SK-N-SH (cell line): Measurements from ENCODE around the gene AKAP6. TPM values are rescaled to one million over a fixed set of nuclear protein-coding genes. Genes with fewer than 3 reads are reported as not detected.

ENCODE experiments used
- CTCF ChIA-PET: fragments of 300-600, 350-600 bp; formaldehyde crosslinking; extraction: SDS; loops from one replicate; lab custom pipeline; 2021; lab: Yijun Ruan, JAX
- POLR2A ChIA-PET: fragments of 350-600 bp; sonication (Branson Sonifier 250); formaldehyde crosslinking; extraction: SDS; loops from one replicate; lab custom pipeline; 2020; ENCODE audit warnings: antibody characterized with exemption, inconsistent platforms; lab: Yijun Ruan, JAX
- DNase-seq: peaks from one replicate; pipeline ENCODE4 v3.0.0; 2012
- H2AFZ ChIP-seq: fragments of 200-600 bp; sonication (generic); 2 replicates; pipeline ENCODE4 v1.8.1; 2016; ENCODE audit warnings: antibody characterized with exemption, mild to moderate bottlenecking, low read depth
- H3F3A ChIP-seq: fragments of 200-600 bp; sonication (generic); replicated peaks from 2 replicates; pipeline ENCODE3; 2016; ENCODE audit warnings: antibody characterized with exemption, mild to moderate bottlenecking; ENCODE audit not compliant: insufficient read depth
- H3K27ac ChIP-seq, 2 experiments: fragments of 200-500 bp in 1 of 2; fragments of 200-600 bp in 1 of 2; sonication (Bioruptor generic) in 1 of 2; sonication (generic), shearing (Covaris generic) in 1 of 2; 2 replicates each; pipeline versions ENCODE4 v1.5.1 to v1.6.1; 2014 to 2016; ENCODE audit warnings: low read depth in 2 of 2, inconsistent platforms in 1 of 2, low read length in 1 of 2, mild to moderate bottlenecking in 1 of 2, mixed read lengths in 1 of 2
- H3K27me3 ChIP-seq: fragments of 200-600 bp; sonication (generic), shearing (Covaris generic); 2 replicates; pipeline ENCODE4 v1.6.1; 2016; ENCODE audit warnings: mixed run types; ENCODE audit not compliant: insufficient read depth
- H3K36me3 ChIP-seq, 2 experiments: fragments of 200-500 bp in 1 of 2; fragments of 200-600 bp in 1 of 2; sonication (Bioruptor generic) in 1 of 2; sonication (generic) in 1 of 2; replicated peaks in 1 of 2; 2 replicates each; pipeline versions ENCODE3 to v1.5.1; 2014 to 2016; ENCODE audit warnings: low read length in 1 of 2, mild to moderate bottlenecking in 1 of 2; ENCODE audit not compliant: insufficient read depth in 2 of 2, control insufficient read depth in 1 of 2
- H3K4me1 ChIP-seq, 2 experiments: fragments of 200-500 bp in 1 of 2; fragments of 200-600 bp in 1 of 2; sonication (Bioruptor generic) in 1 of 2; sonication (generic), shearing (Covaris generic) in 1 of 2; 2 replicates each; pipeline versions ENCODE4 v1.5.1 to v1.6.1; 2014 to 2016; ENCODE audit warnings: low read depth in 1 of 2, low read length in 1 of 2, mixed run types in 1 of 2; ENCODE audit not compliant: insufficient read depth in 2 of 2, control insufficient read depth in 1 of 2
- H3K4me2 ChIP-seq: fragments of 200-600 bp; sonication (generic), shearing (Covaris generic); 2 replicates; pipeline ENCODE4 v1.6.1; 2017; ENCODE audit warnings: mixed run types
- H3K4me3 ChIP-seq, 2 experiments: fragments of 200-500 bp in 1 of 2; fragments of 200-600 bp in 1 of 2; sonication (Bioruptor generic) in 1 of 2; sonication (generic), shearing (Covaris generic) in 1 of 2; 2 replicates each; pipeline versions ENCODE4 v1.5.1 to v1.8.1; 2014 to 2016; ENCODE audit warnings: low read depth in 2 of 2, inconsistent platforms in 1 of 2, low read length in 1 of 2, mild to moderate bottlenecking in 1 of 2, mixed read lengths in 1 of 2, moderate library complexity in 1 of 2
- H3K79me2 ChIP-seq: fragments of 200-600 bp; sonication (generic); 2 replicates; pipeline ENCODE4 v1.8.1; 2017; ENCODE audit warnings: mild to moderate bottlenecking; ENCODE audit not compliant: insufficient read depth
- H3K9ac ChIP-seq: fragments of 200-600 bp; sonication (generic); 2 replicates; pipeline ENCODE4 v1.6.1; 2017; ENCODE audit warnings: mixed run types
- H3K9me2 ChIP-seq: fragments of 200-600 bp; sonication (generic); 2 replicates; pipeline ENCODE4 v1.6.1; 2017; ENCODE audit warnings: mixed run types
- H3K9me3 ChIP-seq: fragments of 200-600 bp; sonication (generic); 2 replicates; pipeline ENCODE4 v1.6.1; 2017; ENCODE audit warnings: mixed run types, mild to moderate bottlenecking, moderate library complexity
- H4K20me1 ChIP-seq: fragments of 200-600 bp; sonication (generic); 2 replicates; pipeline ENCODE4 v1.6.1; 2017; ENCODE audit warnings: mild to moderate bottlenecking, mixed run types; ENCODE audit not compliant: insufficient read depth
- CTCF ChIP-seq: fragments of 200-600 bp; sonication (generic); IDR thresholded peaks from 2 replicates; pipeline ENCODE4 v1.6.1; 2017; ENCODE audit warnings: antibody characterized with exemption, mild to moderate bottlenecking, moderate library complexity
- EZH2phosphoT487 ChIP-seq: fragments of 200-600 bp; sonication (generic); IDR thresholded peaks from 2 replicates; pipeline ENCODE4 v1.6.1; 2017; ENCODE audit warnings: low read depth, mixed run types, mild to moderate bottlenecking, antibody characterized with exemption, moderate library complexity, borderline replicate concordance
- GATA2 ChIP-seq: sonication (generic); formaldehyde crosslinking; IDR thresholded peaks from 2 replicates; pipeline ENCODE4 v1.5.0; 2020; ENCODE audit warnings: mild to moderate bottlenecking, missing genetic modification reagents
- IRF3 ChIP-seq: fragments of 150-350 bp; IDR thresholded peaks from 2 replicates; pipeline ENCODE4 v1.6.1; 2016; ENCODE audit warnings: mild to moderate bottlenecking, low read depth, low read length
- MXI1 ChIP-seq: IDR thresholded peaks from 2 replicates; pipeline ENCODE4 v1.6.1; 2012; ENCODE audit warnings: mild to moderate bottlenecking, low read depth, low read length, improper control_type of control experiment
- RAD21 ChIP-seq: IDR thresholded peaks from 2 replicates; pipeline ENCODE4 v1.6.1; 2012; ENCODE audit warnings: mild to moderate bottlenecking, low read length
- RCOR1 ChIP-seq: fragments of 150-350 bp; IDR thresholded peaks from 2 replicates; pipeline ENCODE4 v1.6.1; 2017; ENCODE audit warnings: antibody characterized with exemption, low read length
- SMC3 ChIP-seq: IDR thresholded peaks from 2 replicates; pipeline ENCODE4 v1.6.1; 2012; ENCODE audit warnings: low read depth, low read length, improper control_type of control experiment
- TEAD4 ChIP-seq: IDR thresholded peaks from 2 replicates; pipeline ENCODE4 v1.4.0; 2012; ENCODE audit warnings: mild to moderate bottlenecking, borderline replicate concordance; ENCODE audit not compliant: insufficient read depth
- YY1 ChIP-seq: IDR thresholded peaks from 2 replicates; pipeline ENCODE4 v1.4.0; 2012; ENCODE audit warnings: low read depth, mild to moderate bottlenecking
- WGBS: methylation state at CpG from one replicate; pipeline ENCODE4 v1.1.6; 2017; ENCODE audit warnings: low lambda C conversion rate; 5-methylcytosine and 5-hydroxymethylcytosine counted together
- polyA plus RNA-seq, 3 experiments: library from polyadenylated mRNA; depleted of rRNA; stranded (reverse); fragments of >200 nt; gene quantifications; 2 replicates each; pipeline ENCODE4 v1.2.3, GENCODE V29; 2012

AKAP6 gene
- polyA plus RNA-seq, 1 of the 3 experiments (the other 2 are of a cell fraction), result 1.7 TPM

GRCh38 chr14:32710231-32710671 is 381.2 kb downstream of the AKAP6 start:
- H2AFZ ChIP-seq, result no peak overlapping the region
- POLR2A ChIA-PET, result interaction anchor here (0.9 kb wide), 1 partner anchor 1083 kb away, joined by 3 read pairs; no protein-coding TSS in a partner anchor
- H3K9me2 ChIP-seq, result no peaks in the 10 kb centered on the region
- H3K9me3 ChIP-seq, result no peaks in the 10 kb centered on the region
- H4K20me1 ChIP-seq, result no peaks in the 10 kb centered on the region
- 86% methylated on average over 7 of the region's 7 CpGs for WGBS
- H3K4me3 ChIP-seq, result no peak overlapping the region
- peaks cover 8% of the 10 kb centered on the region for H3F3A ChIP-seq
- DNase-seq, result no peak
- no peaks in the 10 kb centered on the region for H3K79me2 ChIP-seq
- no peaks in the 10 kb centered on the region for H3K27me3 ChIP-seq
- CTCF ChIA-PET, result interaction anchor here (0.6 to 1.4 kb wide), 3 partner anchors 75 to 1082 kb away, joined by 3 to 4 read pairs (median 3); no protein-coding TSS in a partner anchor
- no peak overlapping the region for H3K9ac ChIP-seq
- no peaks in the 10 kb centered on the region for H3K36me3 ChIP-seq
- peak overlapping the region in 1 of 2 experiments; percentile 90; a peak in 1 of 4 replicates for H3K27ac ChIP-seq
- no peak for TF ChIP-seq IRF3
- no peak for TF ChIP-seq YY1
- no peak for TF ChIP-seq EZH2phosphoT487
- TF ChIP-seq CTCF, result no peak
- TF ChIP-seq MXI1, result no peak
- no peak for TF ChIP-seq RCOR1
- TF ChIP-seq, all 33 proteins: peak for 0
- H3K4me1 ChIP-seq, result peaks cover 2 to 29% of the 10 kb centered on the region in 2 experiments; a peak in 3 of 4 replicates
- H3K4me2 ChIP-seq, result no peak overlapping the region

GRCh38 chr14:32710731-32711680 is 381.9 kb downstream of the AKAP6 start:
- DNase-seq, result peak; percentile 29
- no peak overlapping the region for H3K4me2 ChIP-seq
- H3K27me3 ChIP-seq, result no peaks in the 10 kb centered on the region
- H2AFZ ChIP-seq, result no peak overlapping the region
- TF ChIP-seq RAD21, result peak; percentile 84
- peak; percentile 74 for TF ChIP-seq CTCF
- no peak for TF ChIP-seq TEAD4
- no peak for TF ChIP-seq GATA2 (CRISPR knock-in tag)
- TF ChIP-seq SMC3, result peak; percentile 67
- H4K20me1 ChIP-seq, result no peaks in the 10 kb centered on the region
- H3K4me3 ChIP-seq, result no peak overlapping the region
- H3F3A ChIP-seq, result peaks cover 8% of the 10 kb centered on the region
- WGBS, result 34% methylated on average over 7 of the region's 7 CpGs
- H3K4me1 ChIP-seq, result peaks cover 2 to 29% of the 10 kb centered on the region in 2 experiments; a peak in 3 of 4 replicates
- no peaks in the 10 kb centered on the region for H3K36me3 ChIP-seq
- no peak overlapping the region; a peak in 1 of 4 replicates for H3K27ac ChIP-seq
- H3K9me2 ChIP-seq, result no peaks in the 10 kb centered on the region
- no peak overlapping the region for H3K9ac ChIP-seq
- ChIA-PET CTCF (interaction anchor here (0.5 to 1.1 kb wide), 20 partner anchors 9 to 1614 kb away, joined by 3 to 12 read pairs (median 3); no protein-coding TSS in a partner anchor), POLR2A (no interaction called here)
- H3K79me2 ChIP-seq, result no peaks in the 10 kb centered on the region
- H3K9me3 ChIP-seq, result no peaks in the 10 kb centered on the region
